RWPE2 (cell line): ENCODE measurements around the gene L3MBTL1.
"Not testable (repeated sequence)": the region's sequence is repeated elsewhere in the genome, so short reads cannot be mapped to it uniquely, and the experiment has no call there.

Source experiments
- ATAC-seq: fragments of 200-7000 bp; cut with Tn5 transposase; 3 replicates; pipeline ENCODE4 v1.9.1; 2021; ENCODE audit warnings: low read depth
- DNase-seq: peaks from one replicate; pipeline ENCODE4 v3.0.0-alpha.2; 2020; ENCODE audit warnings: low spot score
- H3K27ac ChIP-seq: fragments of 450-650 bp; 2 replicates; pipeline ENCODE4 v1.5.1; 2017; ENCODE audit warnings: mild to moderate bottlenecking; ENCODE audit not compliant: poor library complexity, severe bottlenecking
- H3K27me3 ChIP-seq: fragments of 250-450 bp; sonication (Bioruptor Pico); 2 replicates; pipeline ENCODE4 v1.5.1; 2021; ENCODE audit warnings: mild to moderate bottlenecking, moderate library complexity; ENCODE audit not compliant: insufficient read depth, poor library complexity, severe bottlenecking
- H3K36me3 ChIP-seq: fragments of 250-450 bp; sonication (Bioruptor Pico); 2 replicates; pipeline ENCODE4 v1.5.1; 2020; ENCODE audit warnings: low read depth, mild to moderate bottlenecking, moderate library complexity
- H3K4me1 ChIP-seq: fragments of 250-450 bp; sonication (Bioruptor Pico); 2 replicates; pipeline ENCODE4 v1.5.1; 2021; ENCODE audit warnings: mild to moderate bottlenecking, moderate library complexity; ENCODE audit not compliant: insufficient read depth, poor library complexity, severe bottlenecking
- H3K4me3 ChIP-seq: fragments of 250-450 bp; sonication (Bioruptor Pico); 2 replicates; pipeline ENCODE4 v1.5.1; 2021; ENCODE audit warnings: mild to moderate bottlenecking, moderate library complexity; ENCODE audit not compliant: severe bottlenecking
- H3K9me3 ChIP-seq: fragments of 250-450 bp; sonication (Bioruptor Pico); 2 replicates; pipeline ENCODE4 v1.5.1; 2021; ENCODE audit warnings: mild to moderate bottlenecking, moderate library complexity; ENCODE audit not compliant: severe bottlenecking
- CTCF ChIP-seq: fragments of 450-650 bp; IDR thresholded peaks from one replicate; pipeline ENCODE4 v1.5.1; 2017; ENCODE audit warnings: mild to moderate bottlenecking, moderate library complexity; ENCODE audit not compliant: poor library complexity, severe bottlenecking

L3MBTL1 gene

GRCh38 chr20:43477193-43477592 is 30.3 kb upstream of the L3MBTL1 start:
- Histone ChIP-seq H3K27me3 (no peaks in the 10 kb centered on the region), H3K4me3 (no peak overlapping the region), H3K9me3 (no peaks in the 10 kb centered on the region), H3K4me1 (no peaks in the 10 kb centered on the region), H3K27ac (no peak overlapping the region), H3K36me3 (no peaks in the 10 kb centered on the region)
- TF ChIP-seq CTCF: no peak
- ATAC-seq (no peak; the same call in 2 of the 3 replicates), DNase-seq (no peak)

- no peak for TF ChIP-seq CTCF
- no peaks in the 10 kb centered on the region for H3K27me3 ChIP-seq
- ATAC-seq (no peak), DNase-seq (no peak)
- no peaks in the 10 kb centered on the region for H3K36me3 ChIP-seq
- no peak overlapping the region for H3K27ac ChIP-seq
- H3K4me1 ChIP-seq: no peaks in the 10 kb centered on the region
- no peaks in the 10 kb centered on the region for H3K9me3 ChIP-seq
- no peak overlapping the region for H3K4me3 ChIP-seq
Observed at GRCh38 chr20:43477619-43478018, 29.9 kb upstream of the L3MBTL1 start.

- ATAC-seq: no peak
- no peak overlapping the region for H3K4me3 ChIP-seq
- TF ChIP-seq CTCF: no peak
Observed at GRCh38 chr20:43490038-43490437, 17.5 kb upstream of the L3MBTL1 start.

GRCh38 chr20:43492101-43492500 is 15.4 kb upstream of the L3MBTL1 start:
- peak overlapping the region; percentile 63 for H3K27ac ChIP-seq
- peaks cover 17% of the 10 kb centered on the region for H3K4me1 ChIP-seq
- no peak for TF ChIP-seq CTCF
- no peaks in the 10 kb centered on the region for H3K36me3 ChIP-seq
- ATAC-seq: peak; percentile 99
- no peak overlapping the region for H3K4me3 ChIP-seq
- H3K27me3 ChIP-seq: no peaks in the 10 kb centered on the region
- no peaks in the 10 kb centered on the region for H3K9me3 ChIP-seq
- no peak for DNase-seq

More at GRCh38 chr20:43490038-43490437, 17.5 kb upstream of the L3MBTL1 start:
- Histone ChIP-seq H3K9me3 (peaks cover 3% of the 10 kb centered on the region), H3K36me3 (no peaks in the 10 kb centered on the region), H3K4me1 (peaks cover 17% of the 10 kb centered on the region), H3K27me3 (no peaks in the 10 kb centered on the region), H3K27ac (no peak overlapping the region)
- no peak for DNase-seq

GRCh38 chr20:43495388-43495787 is 12.1 kb upstream of the L3MBTL1 start:
- ATAC-seq (no peak), DNase-seq (no peak)
- Histone ChIP-seq H3K9me3 (no peaks in the 10 kb centered on the region), H3K36me3 (no peaks in the 10 kb centered on the region), H3K27ac (no peak overlapping the region), H3K27me3 (no peaks in the 10 kb centered on the region), H3K4me1 (peaks cover 17% of the 10 kb centered on the region), H3K4me3 (no peak overlapping the region)
- no peak for TF ChIP-seq CTCF

GRCh38 chr20:43502021-43502420 is 5.5 kb upstream of the L3MBTL1 start:
- H3K4me3 ChIP-seq, ATAC-seq, H3K36me3 ChIP-seq, H3K9me3 ChIP-seq, H3K27ac ChIP-seq, H3K4me1 ChIP-seq, H3K27me3 ChIP-seq: not testable (repeated sequence)
- DNase-seq: peak; percentile 56
